GM18873 (cell line): ENCODE measurements around the gene BMERB1.
"Not testable (repeated sequence)": the region's sequence is repeated elsewhere in the genome, so short reads cannot be mapped to it uniquely, and the experiment has no call there.

ENCODE experiments used
- ATAC-seq: cut with Tn5 transposase; IDR thresholded peaks from one replicate; pipeline ENCODE4 v1.9.1; 2021; ENCODE audit warnings: mild to moderate bottlenecking, moderate library complexity, moderate number of reproducible peaks; ENCODE audit not compliant: unreplicated experiment, low FRiP score

BMERB1 gene

GRCh38 chr16:15519790-15520189 lies 85.4 kb downstream of the BMERB1 start:
- no peak for ATAC-seq

- ATAC-seq: no peak
Observed at GRCh38 chr16:15521390-15521757, 87.0 kb downstream of the BMERB1 start.

- ATAC-seq: no peak
Observed at GRCh38 chr16:15521758-15522509, 87.5 kb downstream of the BMERB1 start.

GRCh38 chr16:15523092-15523541 lies 88.7 kb downstream of the BMERB1 start:
- no peak for ATAC-seq

- ATAC-seq: no peak
Observed at GRCh38 chr16:15523939-15524338, 89.6 kb downstream of the BMERB1 start.

- ATAC-seq: no peak
Observed at GRCh38 chr16:15524966-15525365, 90.6 kb downstream of the BMERB1 start.

GRCh38 chr16:15526097-15526496 lies 91.7 kb downstream of the BMERB1 start:
- ATAC-seq: no peak

- no peak for ATAC-seq
Observed at GRCh38 chr16:15526731-15527130, 92.3 kb downstream of the BMERB1 start.

GRCh38 chr16:15529673-15530072 lies 95.3 kb downstream of the BMERB1 start:
- ATAC-seq: no peak

GRCh38 chr16:15530085-15530484 lies 95.7 kb downstream of the BMERB1 start:
- no peak for ATAC-seq

GRCh38 chr16:15532825-15533224 lies 98.4 kb downstream of the BMERB1 start:
- ATAC-seq: no peak

GRCh38 chr16:15533386-15533785 lies 99.0 kb downstream of the BMERB1 start:
- no peak for ATAC-seq

GRCh38 chr16:15535772-15536171 lies 101.4 kb downstream of the BMERB1 start:
- no peak for ATAC-seq

GRCh38 chr16:15536843-15537242 lies 102.5 kb downstream of the BMERB1 start:
- no peak for ATAC-seq

GRCh38 chr16:15538507-15538906 lies 104.1 kb downstream of the BMERB1 start:
- ATAC-seq: no peak

- no peak for ATAC-seq
Observed at GRCh38 chr16:15539197-15539596, 104.8 kb downstream of the BMERB1 start.

GRCh38 chr16:15542261-15542660 lies 107.9 kb downstream of the BMERB1 start:
- ATAC-seq: no peak

- no peak for ATAC-seq
Observed at GRCh38 chr16:15542734-15543347, 108.5 kb downstream of the BMERB1 start.

- no peak for ATAC-seq
Observed at GRCh38 chr16:15544405-15544804, 110.0 kb downstream of the BMERB1 start.

GRCh38 chr16:15545544-15545943 lies 111.2 kb downstream of the BMERB1 start:
- ATAC-seq: no peak

- not testable (repeated sequence) for ATAC-seq
Observed at GRCh38 chr16:15547072-15547767, 112.8 kb downstream of the BMERB1 start.

- ATAC-seq: no peak
Observed at GRCh38 chr16:15547768-15548096, 113.3 kb downstream of the BMERB1 start.
